HG03025 (cell line): ENCODE data around the gene TASP1.
"Not testable (repeated sequence)": the region's sequence is repeated elsewhere in the genome, so short reads cannot be mapped to it uniquely, and the experiment has no call there.

Experiments
- ATAC-seq: cut with Tn5 transposase; IDR thresholded peaks from one replicate; pipeline ENCODE4 v1.9.1; 2021; ENCODE audit warnings: mild to moderate bottlenecking, moderate library complexity; ENCODE audit not compliant: unreplicated experiment, low FRiP score

The TASP1 gene

GRCh38 chr20:13638496-13639149, at the start of gene TASP1:
TSS of gene TASP1 (minus strand) at chr20:13638932. CDS start at chr20:13630078, 8,854 bp downstream.
- ATAC-seq: peak; percentile 100

- ATAC-seq: no peak
Measured at GRCh38 chr20:13687815-13688214, 49.1 kb upstream of the TASP1 start.

- no peak for ATAC-seq
Measured at GRCh38 chr20:13685623-13686022, 46.9 kb upstream of the TASP1 start.

- ATAC-seq: no peak
Measured at GRCh38 chr20:13684566-13685222, 46.0 kb upstream of the TASP1 start.

- ATAC-seq: no peak
Measured at GRCh38 chr20:13683833-13684232, 45.1 kb upstream of the TASP1 start.

GRCh38 chr20:13681248-13682125, 42.8 kb upstream of the TASP1 start:
- peak; percentile 66 for ATAC-seq

GRCh38 chr20:13678944-13679343, 40.2 kb upstream of the TASP1 start:
- ATAC-seq: no peak

GRCh38 chr20:13677241-13677640, 38.5 kb upstream of the TASP1 start:
- ATAC-seq: no peak

- no peak for ATAC-seq
Measured at GRCh38 chr20:13676682-13677081, 38.0 kb upstream of the TASP1 start.

GRCh38 chr20:13672690-13673089, 34.0 kb upstream of the TASP1 start:
- ATAC-seq: no peak

GRCh38 chr20:13671916-13672378, 33.2 kb upstream of the TASP1 start:
- ATAC-seq: no peak

- ATAC-seq: no peak
Measured at GRCh38 chr20:13671512-13671911, 32.8 kb upstream of the TASP1 start.

- ATAC-seq: no peak
Measured at GRCh38 chr20:13670160-13670559, 31.4 kb upstream of the TASP1 start.

GRCh38 chr20:13665709-13666395, 27.1 kb upstream of the TASP1 start:
- ATAC-seq: no peak

- no peak for ATAC-seq
Measured at GRCh38 chr20:13661070-13661685, 22.4 kb upstream of the TASP1 start.

GRCh38 chr20:13659288-13659687, 20.6 kb upstream of the TASP1 start:
- peak; percentile 95 for ATAC-seq

- ATAC-seq: not testable (repeated sequence)
Measured at GRCh38 chr20:13658060-13658459, 19.3 kb upstream of the TASP1 start.

GRCh38 chr20:13656721-13657368, 18.1 kb upstream of the TASP1 start:
- ATAC-seq: no peak

GRCh38 chr20:13654463-13655023, 15.8 kb upstream of the TASP1 start:
- no peak for ATAC-seq
